Fibroblast of villous mesenchyme (primary cell): Measurements from ENCODE around the gene NSD1. TPM values are rescaled to one million over a fixed set of nuclear protein-coding genes. Genes with fewer than 3 reads are reported as not detected.
"Not testable (repeated sequence)": the region's sequence is repeated elsewhere in the genome, so short reads cannot be mapped to it uniquely, and the experiment has no call there.

Source experiments
- DNase-seq: peaks from one replicate; pipeline ENCODE4 v3.0.0-alpha.2; 2010; ENCODE audit warnings: low read depth
- H3K4me3 ChIP-seq: 2 replicates; pipeline ENCODE4 v1.5.1; 2011; ENCODE audit warnings: low read depth, mild to moderate bottlenecking, low read length
- CTCF ChIP-seq: IDR thresholded peaks from 2 replicates; pipeline ENCODE4 v1.5.1; 2012; ENCODE audit warnings: low read depth, mild to moderate bottlenecking, low read length; ENCODE audit not compliant: insufficient read depth
- total RNA-seq: library from RNA; depleted of rRNA; stranded (reverse); fragments of >200 nt; gene quantifications from 2 replicates; pipeline ENCODE4 v1.2.3, GENCODE V29; 2012

Gene NSD1
- total RNA-seq, 1 donor, result 70.0 TPM

- peak; percentile 26 for DNase-seq
- TF ChIP-seq CTCF, result no peak
Observed at GRCh38 chr5:177142098-177142611, 8.6 kb downstream of the NSD1 start.

GRCh38 chr5:177142778-177143177 lies 9.2 kb downstream of the NSD1 start:
- TF ChIP-seq CTCF, result no peak
- no peak overlapping the region for H3K4me3 ChIP-seq
- DNase-seq, result no peak

More at GRCh38 chr5:177142098-177142611, 8.6 kb downstream of the NSD1 start:
- H3K4me3 ChIP-seq, result no peak overlapping the region

- no peak for TF ChIP-seq CTCF
- peak; percentile 15 for DNase-seq
- no peak overlapping the region for H3K4me3 ChIP-seq
Observed at GRCh38 chr5:177146891-177147638, 13.5 kb downstream of the NSD1 start.

GRCh38 chr5:177150061-177150460 lies 16.5 kb downstream of the NSD1 start:
- H3K4me3 ChIP-seq, DNase-seq: not testable (repeated sequence)

GRCh38 chr5:177154003-177154643 lies 20.6 kb downstream of the NSD1 start:
- DNase-seq, result peak; percentile 89

GRCh38 chr5:177162379-177162778 lies 28.8 kb downstream of the NSD1 start:
- no peak for DNase-seq
- no peak overlapping the region for H3K4me3 ChIP-seq
- no peak for TF ChIP-seq CTCF

More at GRCh38 chr5:177154003-177154643, 20.6 kb downstream of the NSD1 start:
- no peak for TF ChIP-seq CTCF
- no peak overlapping the region for H3K4me3 ChIP-seq

- no peak for TF ChIP-seq CTCF
Observed at GRCh38 chr5:177163500-177163899, 29.9 kb downstream of the NSD1 start.

More at GRCh38 chr5:177163500-177163899, 29.9 kb downstream of the NSD1 start:
- no peak for DNase-seq
- H3K4me3 ChIP-seq, result no peak overlapping the region
